PC-3 (cell line): Measurements from ENCODE around the gene PKDCC. TPM values are rescaled to one million over a fixed set of nuclear protein-coding genes. Genes with fewer than 3 reads are reported as not detected.

Experiments used
- ATAC-seq: fragments of 200-7000 bp; cut with Tn5 transposase; 2 replicates; pipeline ENCODE4 v1.9.1; 2020; ENCODE audit warnings: mild to moderate bottlenecking, moderate library complexity
- BruUV-seq: library from RNA; stranded (reverse); fragments of 400-500 nt; replicated peaks from 2 replicates; lab custom pipeline; 2021; lab: Mats Ljungman, UMichigan
- CTCF ChIA-PET: fragments of 300-600 bp; sonication (Branson Sonifier 250); formaldehyde crosslinking; loops from one replicate; lab custom pipeline; 2022; ENCODE audit warnings: antibody characterized with exemption; lab: Charles Lee
- POLR2A ChIA-PET: fragments of 300-600 bp; sonication (Branson Sonifier 250); formaldehyde crosslinking; loops from one replicate; lab custom pipeline; 2022; ENCODE audit warnings: antibody characterized with exemption; ENCODE audit not compliant: unreplicated experiment; lab: Charles Lee
- DNase-seq: peaks from one replicate; pipeline ENCODE4 v3.0.0-alpha.2; 2015
- H2AFZ ChIP-seq: fragments of 300-600 bp; sonication (generic); 2 replicates; pipeline ENCODE4 v1.6.0; 2016; ENCODE audit warnings: antibody characterized with exemption, low read length
- H3F3A ChIP-seq: fragments of 300-600 bp; sonication (generic); one replicate; pipeline ENCODE4 v1.6.0; 2017; ENCODE audit warnings: antibody characterized with exemption, low read length, control low read depth, mild to moderate bottlenecking; ENCODE audit not compliant: unreplicated experiment
- H3K27ac ChIP-seq: fragments of 300-600 bp; sonication (generic); 2 replicates; pipeline ENCODE4 v1.5.1; 2016; ENCODE audit warnings: mild to moderate bottlenecking, low read length
- H3K27me3 ChIP-seq: fragments of 300-600 bp; sonication (generic); 2 replicates; pipeline ENCODE4 v1.6.1; 2016; ENCODE audit warnings: low read length, mixed read lengths
- H3K36me3 ChIP-seq: fragments of 300-600 bp; sonication (generic); 2 replicates; pipeline ENCODE4 v1.6.1; 2016; ENCODE audit warnings: low read depth, mixed run types, low read length, mixed read lengths
- H3K4me1 ChIP-seq: fragments of 300-600 bp; sonication (generic); 2 replicates; pipeline ENCODE4 v1.5.1; 2016; ENCODE audit warnings: low read length; ENCODE audit not compliant: insufficient read depth
- H3K4me2 ChIP-seq: fragments of 300-600 bp; sonication (generic); 2 replicates; pipeline ENCODE4 v1.6.0; 2016; ENCODE audit warnings: low read length
- H3K4me3 ChIP-seq: fragments of 300-600 bp; sonication (generic); 2 replicates; pipeline ENCODE4 v1.5.1; 2016; ENCODE audit warnings: mild to moderate bottlenecking, low read length, mixed read lengths
- H3K79me2 ChIP-seq: fragments of 300-600 bp; sonication (generic); 2 replicates; pipeline ENCODE4 v1.6.1; 2017; ENCODE audit warnings: low read length, mixed read lengths
- H3K9ac ChIP-seq: fragments of 300-600 bp; sonication (generic); 2 replicates; pipeline ENCODE4 v1.6.0; 2016; ENCODE audit warnings: mild to moderate bottlenecking, low read length
- H3K9me2 ChIP-seq: fragments of 300-600 bp; sonication (generic); replicated peaks from 2 replicates; pipeline ENCODE4 v1.6.1; 2016; ENCODE audit warnings: mixed run types, low read length, mixed read lengths
- H3K9me3 ChIP-seq: fragments of 300-600 bp; sonication (generic); 2 replicates; pipeline ENCODE4 v1.6.1; 2016; ENCODE audit warnings: low read length, mixed read lengths
- H4K20me1 ChIP-seq: fragments of 300-600 bp; sonication (generic); 2 replicates; pipeline ENCODE4 v1.6.1; 2016; ENCODE audit warnings: low read length, mixed read lengths
- CTCF ChIP-seq: fragments of 300-600 bp; sonication (generic); conservative IDR thresholded peaks from 2 replicates; pipeline ENCODE4 v1.5.1; 2017; ENCODE audit warnings: antibody characterized with exemption, low read depth, mild to moderate bottlenecking, low read length
- EZH2 ChIP-seq: fragments of 300-600 bp; sonication (generic); IDR thresholded peaks from one replicate; pipeline ENCODE4 v1.6.1; 2017; ENCODE audit warnings: antibody characterized with exemption, mild to moderate bottlenecking, low read length; ENCODE audit not compliant: unreplicated experiment
- EZH2phosphoT487 ChIP-seq: fragments of 300-600 bp; sonication (generic); IDR thresholded peaks from 2 replicates; pipeline ENCODE4 v1.6.1; 2018; ENCODE audit warnings: mild to moderate bottlenecking, antibody characterized with exemption, low read length, borderline replicate concordance
- intact Hi-C: fragments of 100-400 bp; cut with micrococcal nuclease; formaldehyde crosslinking; loops from 2 replicates; pipeline ENCODE4 v1.9.0; 2023
- total RNA-seq: library from RNA; depleted of rRNA; stranded (reverse); fragments of >200 nt; gene quantifications from 2 replicates; pipeline ENCODE4 v1.2.3, GENCODE V29; 2014

Gene PKDCC
- total RNA-seq, 1 experiment from 2014 or later = 2.1 TPM

GRCh38 chr2:42050010-42050702, 2.3 kb downstream of the PKDCC start:
- BruUV-seq = no TSS peak
- H3K9ac ChIP-seq = no peak overlapping the region
- CTCF ChIA-PET = no interaction called here

DNA sequence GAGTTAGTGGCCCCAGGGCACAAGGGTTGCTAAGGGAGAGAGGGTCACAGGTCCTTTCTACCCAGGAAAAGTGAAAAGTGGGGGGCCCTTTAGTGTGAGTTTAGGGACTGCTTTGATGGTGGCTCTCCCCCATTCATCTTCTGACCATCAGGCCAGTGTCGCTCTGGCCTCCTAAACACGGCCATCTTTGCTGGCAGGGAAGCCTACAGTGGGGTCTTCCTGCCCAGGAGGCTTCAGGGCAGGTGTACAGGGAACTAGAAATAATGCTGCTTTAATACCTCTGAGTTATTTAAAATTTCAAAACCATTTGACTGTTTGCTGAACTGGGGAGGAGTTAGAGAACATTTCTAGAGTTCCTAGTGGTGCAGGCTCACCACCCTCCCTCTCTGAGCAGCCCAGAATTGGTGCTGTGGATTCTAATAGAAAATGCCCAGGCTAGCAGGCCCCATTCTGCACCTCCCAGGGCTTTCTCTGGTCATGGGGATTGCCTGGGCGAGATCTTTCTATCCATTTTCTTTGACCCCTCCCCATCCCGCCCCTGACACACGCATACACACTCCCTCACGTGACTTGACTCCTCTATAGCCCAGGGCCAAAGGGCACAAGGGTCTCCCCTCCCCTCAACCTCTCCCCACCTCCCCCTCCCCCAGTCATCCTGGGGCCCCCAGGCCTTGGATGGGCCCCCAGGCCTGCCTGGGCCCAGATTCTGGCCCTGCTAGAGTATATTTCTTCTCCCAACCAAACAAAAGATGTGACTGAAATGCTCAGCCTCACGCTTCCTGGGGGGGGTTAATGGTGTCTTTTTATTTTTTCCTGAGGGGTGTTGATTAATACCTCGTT, 3.1 kb downstream of the PKDCC start:
- H3K4me2 ChIP-seq = no peak overlapping the region

More at GRCh38 chr2:42050010-42050702, 2.3 kb downstream of the PKDCC start:
- DNase-seq (no peak), ATAC-seq (no peak)
- no peaks in the 10 kb centered on the region for H3F3A ChIP-seq
- H3K27me3 ChIP-seq = peaks cover 25% of the 10 kb centered on the region
- intact Hi-C loops = no loop called here
- POLR2A ChIA-PET = no interaction called here
- H3K4me1 ChIP-seq = peaks cover 8% of the 10 kb centered on the region; the same call in 1 of the 2 replicates
- no peaks in the 10 kb centered on the region for H3K36me3 ChIP-seq
- H3K79me2 ChIP-seq = no peaks in the 10 kb centered on the region
- no peak overlapping the region for H3K27ac ChIP-seq
- H3K9me3 ChIP-seq = no peaks in the 10 kb centered on the region
- no peak overlapping the region for H3K4me3 ChIP-seq
- no peak overlapping the region for H2AFZ ChIP-seq
- no peaks in the 10 kb centered on the region for H3K9me2 ChIP-seq
- no peak overlapping the region for H3K4me2 ChIP-seq
- TF ChIP-seq EZH2phosphoT487 (no peak), EZH2 (no peak), CTCF (no peak)
- no peaks in the 10 kb centered on the region for H4K20me1 ChIP-seq

More for the DNA sequence above, 3.1 kb downstream of the PKDCC start:
- TF ChIP-seq CTCF (no peak), EZH2 (no peak), EZH2phosphoT487 (no peak)
- intact Hi-C loops = no loop called here
- ChIA-PET POLR2A (no interaction called here), CTCF (no interaction called here)
- Histone ChIP-seq H3K27ac (no peak overlapping the region), H4K20me1 (no peaks in the 10 kb centered on the region), H3K36me3 (no peaks in the 10 kb centered on the region), H3K4me3 (no peak overlapping the region), H3K4me1 (peaks cover 15% of the 10 kb centered on the region), H3K79me2 (no peaks in the 10 kb centered on the region), H3K9me3 (no peaks in the 10 kb centered on the region), H3K9me2 (no peaks in the 10 kb centered on the region), H3K9ac (no peak overlapping the region), H3F3A (no peaks in the 10 kb centered on the region), H3K27me3 (peaks cover 25% of the 10 kb centered on the region), H2AFZ (no peak overlapping the region)
- BruUV-seq = no TSS peak
- ATAC-seq (no peak), DNase-seq (no peak)
